ENCODE data around the gene C1orf21.

DNA sequence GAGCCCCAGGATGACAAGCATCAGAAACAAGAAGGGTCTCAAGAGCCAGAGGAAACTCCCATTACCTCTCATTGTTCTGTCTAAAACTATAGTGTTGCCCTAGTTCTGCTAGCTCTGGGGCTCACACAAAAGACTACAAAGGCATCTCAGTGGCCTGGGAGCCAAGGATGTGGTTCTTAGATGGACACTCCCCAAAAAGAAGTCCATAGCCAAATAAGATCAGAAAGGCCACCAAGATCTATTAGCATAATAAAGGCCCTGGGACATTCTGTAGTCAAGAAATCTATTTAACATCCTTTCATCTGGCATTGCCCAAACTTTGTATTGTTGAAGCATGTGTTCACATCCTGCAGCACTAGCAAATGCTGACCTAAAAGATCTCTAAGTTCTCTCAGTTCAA, 268.4 kb downstream of the C1orf21 start:
- TF ChIP-seq EZH2 (IDR thresholded peaks at IDR 0.05; ENCODE audit: low read length, missing control alignments): no peak
- TF ChIP-seq CTCF (conservative IDR thresholded peaks at IDR 0.05 in 1 of 2, IDR thresholded peaks at IDR 0.05 in 1 of 2; ENCODE audit: low read depth in 1 of 2, low read length in 2 of 2): no peak

Data from fibroblast of lung (primary cell).